Measurements from ENCODE around the gene DUSP22.

Gene DUSP22

GRCh38 chr6:379410-380181 lies 87.3 kb downstream of the DUSP22 start:
- DNase-seq (ENCODE audit: low read depth, low spot score), result peak; percentile 56

- DNase-seq (ENCODE audit: low read depth, low spot score), result no peak
Measured at GRCh38 chr6:380234-381218, 88.2 kb downstream of the DUSP22 start.

GRCh38 chr6:381742-382461 lies 89.6 kb downstream of the DUSP22 start:
- DNase-seq (ENCODE audit: low read depth, low spot score), result no peak

GRCh38 chr6:382883-383810 lies 90.9 kb downstream of the DUSP22 start:
- no peak for DNase-seq (ENCODE audit: low read depth, low spot score)

- no peak for DNase-seq (ENCODE audit: low read depth, low spot score)
Measured at GRCh38 chr6:383856-384255, 91.6 kb downstream of the DUSP22 start.

GRCh38 chr6:384898-385297 lies 92.6 kb downstream of the DUSP22 start:
- DNase-seq (ENCODE audit: low read depth, low spot score), result no peak

- no peak for DNase-seq (ENCODE audit: low read depth, low spot score)
Measured at GRCh38 chr6:385614-386013, 93.3 kb downstream of the DUSP22 start.

- DNase-seq (ENCODE audit: low read depth, low spot score), result no peak
Measured at GRCh38 chr6:386688-387266, 94.5 kb downstream of the DUSP22 start.

GRCh38 chr6:387293-387741 lies 95.0 kb downstream of the DUSP22 start:
- DNase-seq (ENCODE audit: low read depth, low spot score), result no peak

- DNase-seq (ENCODE audit: low read depth, low spot score), result no peak
Measured at GRCh38 chr6:388202-388903, 96.1 kb downstream of the DUSP22 start.

GRCh38 chr6:389143-389542 lies 96.9 kb downstream of the DUSP22 start:
- DNase-seq (ENCODE audit: low read depth, low spot score), result no peak

GRCh38 chr6:389622-390021 lies 97.3 kb downstream of the DUSP22 start:
- no peak for DNase-seq (ENCODE audit: low read depth, low spot score)

GRCh38 chr6:390914-391558 lies 98.7 kb downstream of the DUSP22 start:
- peak; percentile 57 for DNase-seq (ENCODE audit: low read depth, low spot score)

GRCh38 chr6:391559-392440 lies 99.5 kb downstream of the DUSP22 start, which contains the start of gene IRF4:
TSS of gene IRF4 (plus strand) at chr6:391752. CDS start at chr6:393153, 1,401 bp downstream.
- DNase-seq (ENCODE audit: low read depth, low spot score), result peak; percentile 63

GRCh38 chr6:392441-393390 lies 100.4 kb downstream of the DUSP22 start:
- DNase-seq (ENCODE audit: low read depth, low spot score), result peak; percentile 29

- DNase-seq (ENCODE audit: low read depth, low spot score), result peak; percentile 27
Measured at GRCh38 chr6:393391-394221, 101.3 kb downstream of the DUSP22 start.

Data from ELF-1 (cell line).